Measurements from ENCODE around the gene AURKB. TPM values are rescaled to one million over a fixed set of nuclear protein-coding genes. Genes with fewer than 3 reads are reported as not detected.

The AURKB gene
- total RNA-seq, 4 donors from 2014 or later, result 0.54 to 5.3 (median 2.4) TPM

GRCh38 chr17:8160741-8161221, 49.6 kb downstream of the AURKB start:
- WGBS, 2 donors (ENCODE audit: low coverage in 1 of 2), result 36% methylated on average over 5 of the region's 5 CpGs; no CpG with 5 or more reads in 1 of the 2 donors

GRCh38 chr17:8160224-8160577, 50.2 kb downstream of the AURKB start:
- H3K36me3 ChIP-seq, result peaks cover 0 to 25% of the 10 kb centered on the region in 2 donors
- no peaks in the 10 kb centered on the region for H3K9me3 ChIP-seq
- TF ChIP-seq EP300 (IDR thresholded peaks at IDR 0.05) (no peak), POLR2AphosphoS5 (IDR thresholded peaks at IDR 0.05) (no peak), CTCF (IDR thresholded peaks at IDR 0.05) (no peak), POLR2A (IDR thresholded peaks at IDR 0.05) (no peak)
- H3K27ac ChIP-seq, result peak overlapping the region; percentile 32 to 100 (median 98)
- WGBS, 2 donors (ENCODE audit: low coverage in 1 of 2), result 28 to 55% methylated on average over 3 of the region's 4 CpGs
- H3K27me3 ChIP-seq, result no peaks in the 10 kb centered on the region
- ATAC-seq, result no peak
- H3K4me3 ChIP-seq, result peak overlapping the region in 1 of 2 donors; percentile 87
- peaks cover 9 to 78% (median 43%) of the 10 kb centered on the region in 3 donors for H3K4me1 ChIP-seq

More at GRCh38 chr17:8160741-8161221, 49.6 kb downstream of the AURKB start:
- TF ChIP-seq POLR2A (IDR thresholded peaks at IDR 0.05), result no peak
- no peak for ATAC-seq
- no peaks in the 10 kb centered on the region for H3K27me3 ChIP-seq
- H3K27ac ChIP-seq, result peak overlapping the region; percentile 32 to 100 (median 98)
- H3K4me1 ChIP-seq, result peaks cover 9 to 78% (median 43%) of the 10 kb centered on the region in 3 donors
- no peaks in the 10 kb centered on the region for H3K9me3 ChIP-seq
- H3K36me3 ChIP-seq, result peaks cover 0 to 25% of the 10 kb centered on the region in 2 donors
- peak overlapping the region in 1 of 2 donors; percentile 87 for H3K4me3 ChIP-seq

GRCh38 chr17:8159459-8160223, 50.7 kb downstream of the AURKB start:
- 56 to 77% methylated on average over 3 of the region's 4 CpGs for WGBS, 2 donors (ENCODE audit: low coverage in 1 of 2)
- Histone ChIP-seq H3K9me3 (no peaks in the 10 kb centered on the region), H3K4me1 (peaks cover 9 to 72% (median 43%) of the 10 kb centered on the region in 3 donors), H3K27me3 (no peaks in the 10 kb centered on the region), H3K4me3 (no peak overlapping the region), H3K36me3 (peaks cover 0 to 25% of the 10 kb centered on the region in 2 donors), H3K27ac (peak overlapping the region; percentile 19 to 99 (median 80))
- ATAC-seq, result no peak
- TF ChIP-seq POLR2A (IDR thresholded peaks at IDR 0.05) (no peak), EP300 (IDR thresholded peaks at IDR 0.05) (no peak), CTCF (IDR thresholded peaks at IDR 0.05) (no peak), POLR2AphosphoS5 (IDR thresholded peaks at IDR 0.05) (no peak)

GRCh38 chr17:8159032-8159400, 51.4 kb downstream of the AURKB start:
- no peaks in the 10 kb centered on the region for H3K27me3 ChIP-seq
- H3K27ac ChIP-seq, result peak overlapping the region; percentile 19 to 99 (median 80)
- WGBS, 2 donors (ENCODE audit: low coverage in 1 of 2), result 24 to 50% methylated on average over 2 to 3 of the region's 3 CpGs
- peaks cover 7 to 66% (median 36%) of the 10 kb centered on the region in 3 donors for H3K4me1 ChIP-seq
- peaks cover 0 to 25% of the 10 kb centered on the region in 2 donors for H3K36me3 ChIP-seq
- ATAC-seq, result no peak
- no peak overlapping the region for H3K4me3 ChIP-seq
- no peaks in the 10 kb centered on the region for H3K9me3 ChIP-seq
- TF ChIP-seq POLR2AphosphoS5 (IDR thresholded peaks at IDR 0.05), result no peak
- peak in 1 of 4 experiments; percentile 5 for TF ChIP-seq CTCF (IDR thresholded peaks at IDR 0.05)

GRCh38 chr17:8158267-8159031, 51.9 kb downstream of the AURKB start:
- TF ChIP-seq EP300 (IDR thresholded peaks at IDR 0.05) (no peak), POLR2AphosphoS5 (IDR thresholded peaks at IDR 0.05) (peak; percentile 60), CTCF (IDR thresholded peaks at IDR 0.05) (peak in 3 of 4 experiments; percentile 93 to 96 (median 95)), POLR2A (IDR thresholded peaks at IDR 0.05) (no peak)
- H3K4me1 ChIP-seq, result peaks cover 3 to 64% (median 31%) of the 10 kb centered on the region in 3 donors
- WGBS, 2 donors (ENCODE audit: low coverage in 1 of 2), result 21 to 27% methylated on average over 4 to 11 of the region's 20 CpGs
- H3K27ac ChIP-seq, result peak overlapping the region; percentile 97 to 99 (median 98)
- peaks cover 0 to 25% of the 10 kb centered on the region in 2 donors for H3K36me3 ChIP-seq
- H3K4me3 ChIP-seq, result no peak overlapping the region
- no peak for ATAC-seq
- H3K27me3 ChIP-seq, result no peaks in the 10 kb centered on the region
- H3K9me3 ChIP-seq, result no peaks in the 10 kb centered on the region
